Nephron (organoid): ENCODE data around the gene DPM2.
A peak's percentile ranks its signal among the peaks of the same experiment; 100 is the strongest.

Experiments
- H3K27ac Mint-ChIP-seq, 3 experiments: 2 replicates each; pipeline ENCODE4 v1.8.0; 2020; ENCODE audit warnings: mixed read lengths in 3 of 3, mild to moderate bottlenecking in 2 of 3, moderate library complexity in 1 of 3
- H3K27me3 Mint-ChIP-seq: 2 replicates; pipeline ENCODE4 v1.8.0; 2021; ENCODE audit warnings: low read depth, mild to moderate bottlenecking, moderate library complexity, mixed read lengths
- H3K36me3 Mint-ChIP-seq: 2 replicates; pipeline ENCODE4 v1.8.0; 2020; ENCODE audit warnings: low read depth, mixed read lengths
- H3K4me1 Mint-ChIP-seq: 2 replicates; pipeline ENCODE4 v1.8.0; 2020; ENCODE audit warnings: mixed read lengths
- H3K4me3 Mint-ChIP-seq, 3 experiments: 2 replicates each; pipeline ENCODE4 v1.8.0; 2020; ENCODE audit warnings: mild to moderate bottlenecking in 3 of 3, mixed read lengths in 3 of 3, moderate library complexity in 2 of 3
- H3K9me3 Mint-ChIP-seq: 2 replicates; pipeline ENCODE4 v1.8.0; 2020; ENCODE audit warnings: mixed read lengths
- TF ChIP-seq, protein P1 (sequence below), 3 experiments: fragments of 200-600 bp; sonication (generic); IDR thresholded peaks; one replicate each; pipeline ENCODE4 v1.5.0; 2021; ENCODE audit warnings: antibody characterized with exemption in 3 of 3; ENCODE audit not compliant: unreplicated experiment in 3 of 3

The DPM2 gene

GRCh38 chr9:127927988-127928675 is 9.5 kb downstream of the DPM2 start:
- H3K4me3 Mint-ChIP-seq: peak overlapping the region; percentile 46 to 66 (median 60)
- H3K27ac Mint-ChIP-seq: peak overlapping the region in 1 of 3 experiments; percentile 7
- H3K9me3 Mint-ChIP-seq: no peaks in the 10 kb centered on the region
- TF ChIP-seq, protein P1, sequence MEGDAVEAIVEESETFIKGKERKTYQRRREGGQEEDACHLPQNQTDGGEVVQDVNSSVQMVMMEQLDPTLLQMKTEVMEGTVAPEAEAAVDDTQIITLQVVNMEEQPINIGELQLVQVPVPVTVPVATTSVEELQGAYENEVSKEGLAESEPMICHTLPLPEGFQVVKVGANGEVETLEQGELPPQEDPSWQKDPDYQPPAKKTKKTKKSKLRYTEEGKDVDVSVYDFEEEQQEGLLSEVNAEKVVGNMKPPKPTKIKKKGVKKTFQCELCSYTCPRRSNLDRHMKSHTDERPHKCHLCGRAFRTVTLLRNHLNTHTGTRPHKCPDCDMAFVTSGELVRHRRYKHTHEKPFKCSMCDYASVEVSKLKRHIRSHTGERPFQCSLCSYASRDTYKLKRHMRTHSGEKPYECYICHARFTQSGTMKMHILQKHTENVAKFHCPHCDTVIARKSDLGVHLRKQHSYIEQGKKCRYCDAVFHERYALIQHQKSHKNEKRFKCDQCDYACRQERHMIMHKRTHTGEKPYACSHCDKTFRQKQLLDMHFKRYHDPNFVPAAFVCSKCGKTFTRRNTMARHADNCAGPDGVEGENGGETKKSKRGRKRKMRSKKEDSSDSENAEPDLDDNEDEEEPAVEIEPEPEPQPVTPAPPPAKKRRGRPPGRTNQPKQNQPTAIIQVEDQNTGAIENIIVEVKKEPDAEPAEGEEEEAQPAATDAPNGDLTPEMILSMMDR (IDR thresholded peaks at IDR 0.05; ENCODE audit: unreplicated experiment in 3 of 3): no peak
- peaks cover 12% of the 10 kb centered on the region for H3K4me1 Mint-ChIP-seq
- peaks cover 3% of the 10 kb centered on the region for H3K36me3 Mint-ChIP-seq
- H3K27me3 Mint-ChIP-seq: peaks cover 69% of the 10 kb centered on the region

- H3K27me3 Mint-ChIP-seq: peaks cover 71% of the 10 kb centered on the region
- peaks cover 12% of the 10 kb centered on the region for H3K4me1 Mint-ChIP-seq
- H3K9me3 Mint-ChIP-seq: no peaks in the 10 kb centered on the region
- H3K27ac Mint-ChIP-seq: no peak overlapping the region
- H3K4me3 Mint-ChIP-seq: peak overlapping the region; percentile 35 to 67 (median 57)
- TF ChIP-seq, protein P1 (IDR thresholded peaks at IDR 0.05; ENCODE audit: unreplicated experiment in 3 of 3): no peak
- no peaks in the 10 kb centered on the region for H3K36me3 Mint-ChIP-seq
Observed at GRCh38 chr9:127927201-127927987, 10.3 kb downstream of the DPM2 start.

- no peaks in the 10 kb centered on the region for H3K36me3 Mint-ChIP-seq
- H3K4me3 Mint-ChIP-seq: peak overlapping the region in 2 of 3 experiments; percentile 40 to 67
- H3K27me3 Mint-ChIP-seq: peaks cover 75% of the 10 kb centered on the region
- H3K9me3 Mint-ChIP-seq: no peaks in the 10 kb centered on the region
- H3K27ac Mint-ChIP-seq: no peak overlapping the region
- peaks cover 12% of the 10 kb centered on the region for H3K4me1 Mint-ChIP-seq
- TF ChIP-seq, protein P1 (IDR thresholded peaks at IDR 0.05; ENCODE audit: unreplicated experiment in 3 of 3): no peak
Observed at GRCh38 chr9:127926906-127927200, 10.8 kb downstream of the DPM2 start.

- no peak overlapping the region for H3K27ac Mint-ChIP-seq
Observed at GRCh38 chr9:127925959-127926905, 11.4 kb downstream of the DPM2 start.

DNA sequence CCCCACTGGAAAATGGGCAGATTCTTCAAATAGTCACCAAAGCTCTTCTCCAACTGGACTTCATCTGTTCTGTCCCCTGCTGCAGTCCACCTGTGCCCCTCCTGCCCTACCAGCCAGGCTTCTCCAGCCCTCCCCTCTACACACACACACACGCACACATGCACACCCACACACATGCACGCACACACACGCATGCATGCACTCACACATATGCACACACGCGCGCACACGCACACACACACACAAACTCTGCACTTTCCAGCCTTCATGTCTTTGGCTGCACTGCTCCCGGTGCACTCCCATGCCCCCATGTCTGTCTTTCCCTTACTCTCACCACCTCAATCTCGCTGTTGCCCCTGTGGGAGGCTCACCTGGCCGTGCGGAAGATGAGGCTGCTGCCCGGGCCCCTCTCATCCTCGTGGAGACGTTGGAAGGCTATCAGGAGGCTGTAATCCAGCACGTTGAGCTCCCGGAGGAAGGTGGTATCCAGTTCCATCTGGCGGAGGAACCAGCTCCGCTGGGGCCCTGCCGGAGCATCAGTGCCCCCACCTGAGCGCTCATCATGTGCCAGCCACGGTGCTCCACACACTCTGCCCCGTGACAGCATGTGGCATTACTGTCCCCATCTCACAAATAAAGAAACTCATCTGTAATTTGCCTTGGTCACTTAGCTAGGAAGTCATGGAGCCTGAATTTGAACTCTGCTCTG is 12.8 kb downstream of the DPM2 start:
- Mint-ChIP-seq H3K4me3 (no peak overlapping the region), H3K27ac (no peak overlapping the region), H3K9me3 (no peaks in the 10 kb centered on the region), H3K4me1 (peaks cover under 1% of the 10 kb centered on the region), H3K36me3 (no peaks in the 10 kb centered on the region), H3K27me3 (peaks cover 74% of the 10 kb centered on the region)
- TF ChIP-seq, protein P1 (IDR thresholded peaks at IDR 0.05; ENCODE audit: unreplicated experiment in 3 of 3): no peak

More at GRCh38 chr9:127925959-127926905, 11.4 kb downstream of the DPM2 start:
- Mint-ChIP-seq H3K4me3 (peak overlapping the region; percentile 17 to 40 (median 21)), H3K27me3 (peaks cover 71% of the 10 kb centered on the region), H3K4me1 (peaks cover 7% of the 10 kb centered on the region), H3K36me3 (no peaks in the 10 kb centered on the region), H3K9me3 (no peaks in the 10 kb centered on the region)
- TF ChIP-seq, protein P1 (IDR thresholded peaks at IDR 0.05; ENCODE audit: unreplicated experiment in 3 of 3): no peak
